ENCODE results near the gene TANGO2.

DNA sequence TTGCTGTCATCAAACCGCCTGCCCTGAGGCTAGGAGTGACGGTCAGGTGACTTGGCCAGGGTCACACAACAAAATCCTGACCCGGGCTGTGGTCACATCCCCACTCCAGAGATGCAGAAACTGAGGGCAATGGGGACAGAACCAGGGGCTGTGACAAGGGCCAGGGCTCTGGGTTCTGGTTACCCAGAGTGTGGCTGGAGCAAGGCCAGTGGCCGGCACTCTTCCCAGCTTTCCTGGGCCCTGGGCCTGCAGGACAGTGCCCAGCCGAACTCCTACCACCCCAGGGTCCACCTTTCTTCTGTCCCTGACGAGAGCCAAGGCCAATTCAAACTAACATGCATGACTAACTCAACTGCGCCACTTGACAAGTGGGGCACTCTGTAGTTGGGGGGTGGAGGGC is 40.1 kb upstream of the TANGO2 start:
- TF ChIP-seq, protein P1, sequence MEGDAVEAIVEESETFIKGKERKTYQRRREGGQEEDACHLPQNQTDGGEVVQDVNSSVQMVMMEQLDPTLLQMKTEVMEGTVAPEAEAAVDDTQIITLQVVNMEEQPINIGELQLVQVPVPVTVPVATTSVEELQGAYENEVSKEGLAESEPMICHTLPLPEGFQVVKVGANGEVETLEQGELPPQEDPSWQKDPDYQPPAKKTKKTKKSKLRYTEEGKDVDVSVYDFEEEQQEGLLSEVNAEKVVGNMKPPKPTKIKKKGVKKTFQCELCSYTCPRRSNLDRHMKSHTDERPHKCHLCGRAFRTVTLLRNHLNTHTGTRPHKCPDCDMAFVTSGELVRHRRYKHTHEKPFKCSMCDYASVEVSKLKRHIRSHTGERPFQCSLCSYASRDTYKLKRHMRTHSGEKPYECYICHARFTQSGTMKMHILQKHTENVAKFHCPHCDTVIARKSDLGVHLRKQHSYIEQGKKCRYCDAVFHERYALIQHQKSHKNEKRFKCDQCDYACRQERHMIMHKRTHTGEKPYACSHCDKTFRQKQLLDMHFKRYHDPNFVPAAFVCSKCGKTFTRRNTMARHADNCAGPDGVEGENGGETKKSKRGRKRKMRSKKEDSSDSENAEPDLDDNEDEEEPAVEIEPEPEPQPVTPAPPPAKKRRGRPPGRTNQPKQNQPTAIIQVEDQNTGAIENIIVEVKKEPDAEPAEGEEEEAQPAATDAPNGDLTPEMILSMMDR (IDR thresholded peaks at IDR 0.05; ENCODE audit: borderline replicate concordance, extremely low read depth, low read length, poor library complexity, severe bottlenecking), result no peak
- TF ChIP-seq EZH2 (IDR thresholded peaks at IDR 0.05; ENCODE audit: borderline replicate concordance, low read depth, low read length, severe bottlenecking), result no peak
